DND-41 (cell line): ENCODE measurements around the gene VPS37C.

Experiments
- EZH2 ChIP-seq: IDR thresholded peaks from 3 replicates; pipeline ENCODE4 v1.6.1; 2012; ENCODE audit warnings: borderline replicate concordance, low read depth, mild to moderate bottlenecking, moderate library complexity, low read length, inconsistent platforms; ENCODE audit not compliant: severe bottlenecking
- TF ChIP-seq, protein P1 (sequence below): IDR thresholded peaks from 2 replicates; pipeline ENCODE4 v1.5.1; 2012; ENCODE audit warnings: borderline replicate concordance, low read length, moderate library complexity, mild to moderate bottlenecking; ENCODE audit not compliant: poor library complexity, severe bottlenecking; ENCODE audit errors: extremely low read depth

GRCh38 chr11:61089806-61090491 lies 71.3 kb downstream of the VPS37C start:
- TF ChIP-seq, protein P1, sequence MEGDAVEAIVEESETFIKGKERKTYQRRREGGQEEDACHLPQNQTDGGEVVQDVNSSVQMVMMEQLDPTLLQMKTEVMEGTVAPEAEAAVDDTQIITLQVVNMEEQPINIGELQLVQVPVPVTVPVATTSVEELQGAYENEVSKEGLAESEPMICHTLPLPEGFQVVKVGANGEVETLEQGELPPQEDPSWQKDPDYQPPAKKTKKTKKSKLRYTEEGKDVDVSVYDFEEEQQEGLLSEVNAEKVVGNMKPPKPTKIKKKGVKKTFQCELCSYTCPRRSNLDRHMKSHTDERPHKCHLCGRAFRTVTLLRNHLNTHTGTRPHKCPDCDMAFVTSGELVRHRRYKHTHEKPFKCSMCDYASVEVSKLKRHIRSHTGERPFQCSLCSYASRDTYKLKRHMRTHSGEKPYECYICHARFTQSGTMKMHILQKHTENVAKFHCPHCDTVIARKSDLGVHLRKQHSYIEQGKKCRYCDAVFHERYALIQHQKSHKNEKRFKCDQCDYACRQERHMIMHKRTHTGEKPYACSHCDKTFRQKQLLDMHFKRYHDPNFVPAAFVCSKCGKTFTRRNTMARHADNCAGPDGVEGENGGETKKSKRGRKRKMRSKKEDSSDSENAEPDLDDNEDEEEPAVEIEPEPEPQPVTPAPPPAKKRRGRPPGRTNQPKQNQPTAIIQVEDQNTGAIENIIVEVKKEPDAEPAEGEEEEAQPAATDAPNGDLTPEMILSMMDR, result no peak
- TF ChIP-seq EZH2, result no peak
